Epidermal melanocyte (primary cell): Measurements from ENCODE around the gene PSMB7.

Experiments used
- DNase-seq: peaks from one replicate; pipeline ENCODE4 v3.0.0; 2011; ENCODE audit warnings: low spot score; ENCODE audit not compliant: insufficient read length

Gene PSMB7

DNA sequence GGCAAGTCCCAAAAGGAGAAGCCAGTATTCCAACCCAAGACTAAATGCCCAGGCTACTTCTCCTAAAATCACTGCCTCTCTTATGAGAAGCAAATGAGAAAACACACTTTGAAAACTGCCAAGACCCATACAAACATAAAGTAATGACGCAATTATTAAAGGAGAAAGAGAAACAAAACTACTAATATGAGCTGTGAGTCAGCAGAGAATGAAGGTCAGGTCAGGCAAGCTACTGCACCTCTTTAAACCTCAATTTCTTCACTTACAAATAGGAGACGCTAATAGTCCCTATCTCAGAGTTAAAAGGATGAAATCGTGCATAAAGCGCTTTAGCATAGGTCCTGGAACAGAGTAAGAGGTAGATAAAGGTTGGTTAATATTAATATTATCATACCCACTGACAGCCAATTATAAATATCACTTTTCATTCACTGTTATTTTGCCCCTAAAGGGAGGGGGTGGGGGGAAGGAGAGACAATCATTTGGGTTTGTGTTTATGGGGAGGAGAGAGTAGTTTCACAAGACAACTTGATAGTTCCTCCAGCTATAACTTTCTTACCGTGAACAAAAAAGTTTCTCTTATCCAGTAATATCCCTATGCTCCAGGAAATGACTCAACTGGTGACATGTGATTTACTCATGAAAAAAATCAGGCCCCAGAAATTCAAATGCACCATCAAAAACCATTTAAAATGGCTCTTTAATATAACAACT is 3.6 kb downstream of the PSMB7 start:
- DNase-seq, result no peak

DNA sequence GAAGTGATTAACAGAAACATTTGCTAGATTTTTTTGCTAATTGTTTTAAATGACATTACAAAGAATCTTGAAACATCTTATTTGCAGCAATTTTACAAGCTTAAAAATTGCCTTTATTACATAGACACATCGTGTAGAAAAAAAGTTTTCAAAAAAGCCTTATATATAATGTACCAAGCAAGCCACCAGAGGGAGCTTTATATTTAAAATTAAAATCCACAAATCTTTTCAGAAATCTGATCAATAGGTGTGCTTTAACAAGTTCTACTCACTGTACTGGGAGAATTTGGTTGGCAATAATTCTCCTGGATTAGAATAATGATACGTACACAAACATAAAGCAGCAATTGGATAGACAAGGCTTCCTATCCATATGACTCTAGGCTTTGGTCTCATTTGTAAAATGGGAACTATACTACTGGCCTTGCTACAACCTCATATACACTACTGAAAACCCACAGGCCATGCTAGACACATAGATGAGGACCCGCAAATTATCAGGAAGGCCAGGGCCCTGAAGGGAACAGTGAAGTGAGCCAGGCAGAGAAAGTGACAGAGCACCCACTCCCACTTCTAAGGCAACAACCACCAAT is 4.8 kb downstream of the PSMB7 start:
- DNase-seq, result no peak

DNA sequence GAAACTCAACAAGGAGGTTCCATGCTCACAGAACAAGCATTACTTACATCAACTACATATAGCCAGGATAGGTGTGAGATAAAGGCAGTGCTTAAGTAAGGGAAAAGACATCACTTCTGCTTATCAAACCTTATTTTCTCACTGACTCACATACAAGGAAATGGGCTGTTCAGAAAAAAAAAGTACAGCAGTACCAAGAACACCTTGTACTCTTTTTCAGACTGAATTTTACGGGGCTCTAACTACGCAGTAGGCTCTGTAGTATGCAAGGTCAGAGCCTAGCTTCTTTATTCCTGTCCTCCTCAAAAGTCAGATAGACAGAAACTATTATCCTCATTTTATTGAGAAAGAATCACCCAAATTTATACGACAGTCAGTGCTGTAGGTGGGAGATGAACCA is 5.8 kb downstream of the PSMB7 start:
- DNase-seq, result no peak

DNA sequence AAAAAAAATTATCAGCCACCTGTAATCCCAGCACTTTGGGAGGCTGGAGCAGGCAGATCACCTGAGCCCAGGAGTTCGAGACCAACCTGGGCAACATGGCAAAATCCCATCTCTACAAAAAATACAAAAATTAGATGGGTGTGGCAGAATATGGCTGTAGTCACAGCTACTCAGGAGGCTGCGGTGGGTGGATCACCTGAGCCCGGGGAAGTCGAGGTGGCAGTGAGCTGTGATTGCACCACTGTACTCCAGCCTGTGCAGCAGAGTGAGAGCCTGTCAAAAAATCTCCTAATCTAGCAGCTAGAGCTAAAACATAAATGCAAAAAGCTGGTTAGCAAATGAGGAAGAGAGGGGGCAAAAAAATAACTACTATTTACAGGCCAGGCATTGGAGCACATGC is 12.0 kb downstream of the PSMB7 start:
- no peak for DNase-seq

DNA sequence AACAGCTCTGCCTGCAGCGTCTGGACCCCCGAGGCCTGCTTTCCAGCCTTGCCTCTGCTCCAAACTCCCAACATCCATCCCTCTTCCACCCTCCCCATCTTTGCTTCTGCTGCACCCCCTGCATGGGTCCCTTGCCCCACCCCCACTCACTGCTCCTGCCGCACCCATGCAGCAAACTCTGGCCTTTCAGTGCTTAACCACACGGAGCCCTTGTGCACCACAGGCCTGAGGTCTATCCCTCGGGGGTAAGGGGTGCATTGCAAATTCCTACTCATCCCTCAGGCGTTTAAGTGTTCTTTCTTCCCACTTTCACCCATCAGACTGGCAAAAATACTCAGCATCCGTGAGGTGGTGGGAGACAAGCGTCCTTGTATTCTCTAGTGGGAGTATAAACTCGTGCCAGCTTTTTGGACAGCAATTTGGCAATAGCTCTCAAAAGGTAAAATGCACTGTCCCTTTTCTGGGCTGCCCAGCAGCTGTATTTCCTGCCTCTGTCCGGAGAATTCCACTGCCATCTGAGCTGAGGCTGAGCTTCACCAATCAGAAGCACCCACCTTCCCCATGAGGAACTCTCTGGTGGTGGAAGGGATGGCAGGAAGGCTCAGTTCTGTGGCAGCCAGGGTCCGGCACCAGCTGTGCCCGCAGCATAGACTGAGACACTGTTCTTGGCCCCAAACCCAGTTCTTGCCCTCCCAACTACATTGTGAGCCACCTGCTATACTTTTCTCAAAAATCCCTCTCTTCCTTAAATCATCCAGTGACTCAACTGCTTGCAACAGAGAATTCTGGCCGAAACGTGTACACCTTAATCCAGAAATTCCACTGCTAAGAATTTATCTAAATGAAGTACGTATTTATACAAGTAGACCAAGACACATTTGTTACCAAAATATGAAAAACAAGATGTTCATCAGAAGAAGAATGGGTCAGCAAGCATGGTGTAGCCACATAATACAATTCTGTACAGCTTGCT is 15.0 kb downstream of the PSMB7 start:
- no peak for DNase-seq

DNA sequence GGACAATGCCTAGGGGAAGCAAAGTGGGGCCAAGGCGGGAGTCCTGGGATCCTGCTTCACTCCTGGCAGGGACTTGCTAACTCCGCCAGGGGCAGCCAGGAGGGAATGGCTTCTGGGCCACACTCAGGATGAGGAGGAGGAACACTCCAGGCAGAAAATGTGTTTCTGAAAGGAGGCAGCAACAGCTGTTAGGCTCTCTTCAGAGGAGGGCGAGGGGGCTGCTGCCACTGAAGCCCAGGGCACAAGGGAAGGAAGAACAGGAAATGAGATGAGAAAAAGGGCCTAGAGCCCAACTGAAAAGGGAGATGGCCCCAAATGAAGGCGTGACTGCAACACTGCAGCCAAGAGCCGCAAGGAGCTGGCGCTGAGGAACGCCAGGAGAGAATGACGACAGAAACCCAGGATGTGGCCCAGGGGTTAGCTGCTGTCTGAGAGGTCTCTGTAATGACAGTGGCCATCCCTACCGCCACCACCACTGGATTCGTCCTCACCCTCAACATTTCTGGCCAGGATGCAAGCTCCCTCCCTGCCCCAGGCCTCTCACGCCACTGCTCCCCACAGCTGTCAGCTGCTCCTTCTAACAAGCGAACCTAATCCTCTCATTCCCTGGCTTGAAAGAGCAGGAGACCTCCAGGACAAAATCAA is 15.8 kb downstream of the PSMB7 start:
- peak; percentile 38 for DNase-seq

DNA sequence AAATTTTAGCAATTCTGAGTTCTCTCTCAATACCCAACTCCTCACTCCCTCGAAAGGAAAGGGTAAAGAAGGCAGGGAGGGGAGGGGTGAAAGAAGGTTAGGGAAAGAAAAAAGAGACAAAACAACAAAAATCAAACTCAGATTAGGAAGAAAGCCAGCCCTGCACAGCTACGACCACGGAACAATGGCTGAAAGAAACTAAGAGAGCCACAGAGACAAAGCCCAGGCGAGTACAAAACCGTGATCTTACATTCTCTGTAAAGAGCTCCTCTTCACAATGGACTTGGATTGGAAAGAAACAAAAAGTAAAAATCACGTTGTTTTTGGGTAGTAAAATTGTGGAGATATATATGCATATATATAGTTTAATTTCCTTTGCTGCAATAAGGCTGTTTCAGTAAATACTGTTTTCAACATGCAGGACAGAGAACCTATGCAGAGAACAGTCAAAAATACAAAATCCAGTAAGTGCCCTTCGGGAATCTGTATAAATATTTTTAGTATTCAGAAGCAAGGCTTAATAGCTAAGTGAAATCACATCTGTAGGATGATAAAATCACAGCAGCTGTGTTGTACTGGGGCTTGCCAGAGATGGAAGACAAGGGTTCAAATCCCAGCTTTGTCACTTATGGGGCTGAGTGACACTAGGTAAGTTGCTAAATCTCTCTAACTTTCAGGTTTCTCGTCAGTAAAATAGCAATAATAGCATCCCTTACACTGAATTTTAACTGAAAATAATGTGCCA is 16.9 kb downstream of the PSMB7 start:
- DNase-seq, result no peak

DNA sequence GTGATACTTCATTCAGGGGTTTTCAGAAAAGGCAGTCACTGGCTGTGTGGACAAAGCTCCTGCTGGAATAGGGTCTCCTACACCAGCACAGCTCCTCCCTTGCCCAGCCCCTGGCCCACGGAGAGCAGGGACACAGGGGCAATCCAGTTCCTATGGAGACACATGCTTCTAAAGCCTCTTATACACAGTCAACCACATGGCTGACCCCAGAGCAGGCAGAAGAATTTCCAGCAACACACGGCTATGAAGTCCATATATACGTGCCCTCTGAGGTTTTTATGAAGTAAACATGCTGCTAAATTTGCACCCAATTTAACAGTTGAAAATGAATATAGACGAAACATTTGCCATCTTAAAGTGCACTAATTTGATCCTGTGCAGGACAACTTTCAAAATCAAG is 19.4 kb downstream of the PSMB7 start:
- no peak for DNase-seq

DNA sequence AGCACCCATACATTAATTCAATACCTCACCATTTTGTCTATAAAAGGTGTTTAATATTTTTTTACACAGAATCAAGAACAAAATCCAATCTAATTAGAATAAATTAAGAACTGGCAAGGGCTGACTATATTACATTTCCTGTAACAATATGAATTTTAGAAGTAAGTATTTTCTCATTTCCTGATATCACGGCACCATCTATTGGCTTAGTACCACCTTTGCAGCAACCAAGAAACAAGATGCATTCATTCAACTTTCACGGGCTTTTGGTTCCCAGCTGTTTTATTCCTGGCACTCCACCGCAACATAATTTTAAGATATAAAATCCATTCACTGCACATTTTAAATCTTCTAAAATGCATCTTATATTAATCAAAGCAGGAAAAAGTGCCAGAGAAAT is 20.6 kb downstream of the PSMB7 start:
- no peak for DNase-seq

DNA sequence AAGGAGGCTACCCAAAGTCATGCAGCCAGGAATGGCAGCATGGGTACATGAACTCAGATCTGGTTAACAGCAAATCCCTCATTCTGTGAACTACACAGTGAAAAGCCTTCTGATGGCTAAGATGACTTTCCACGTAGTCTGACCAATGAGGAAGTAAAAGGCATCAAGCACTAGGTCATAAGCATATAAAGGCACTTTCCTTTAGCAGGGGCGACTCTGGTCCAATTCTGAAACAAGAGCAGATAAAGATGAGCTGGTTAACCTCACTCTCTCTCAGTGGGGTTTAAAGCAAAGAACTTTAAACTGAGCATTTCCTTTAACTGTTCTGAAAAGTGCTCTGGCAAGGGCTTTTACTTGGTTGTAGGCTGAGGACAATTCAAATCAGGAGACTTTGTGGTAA is 21.1 kb downstream of the PSMB7 start:
- DNase-seq, result no peak

DNA sequence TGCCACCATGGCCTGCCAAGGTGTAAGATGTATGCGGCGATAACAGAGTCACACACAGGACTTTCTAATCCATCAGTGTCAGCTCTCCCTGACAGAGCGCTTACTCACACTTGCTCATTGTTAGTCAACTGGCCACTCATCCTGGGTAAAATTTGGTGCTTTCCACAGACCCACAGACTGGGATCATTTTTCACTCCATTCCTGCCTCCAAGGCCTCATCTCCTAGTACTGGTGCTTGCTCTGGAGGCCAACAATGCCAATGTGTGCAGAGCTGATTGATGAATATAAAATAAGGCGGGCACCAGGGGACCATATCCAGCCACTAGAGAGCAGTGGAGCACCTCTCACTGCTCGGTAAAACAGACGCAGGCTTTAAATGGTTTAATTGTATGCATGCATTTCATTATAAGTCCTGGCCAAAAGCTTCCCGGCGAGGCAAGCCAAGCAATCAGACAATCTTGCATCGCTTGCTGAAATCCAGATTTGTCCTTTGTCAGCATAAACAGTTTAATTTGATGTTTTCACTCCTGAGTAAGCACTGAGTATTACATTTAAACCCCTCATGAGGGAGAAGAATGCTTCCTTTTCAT is 22.3 kb downstream of the PSMB7 start:
- DNase-seq, result peak; percentile 78

DNA sequence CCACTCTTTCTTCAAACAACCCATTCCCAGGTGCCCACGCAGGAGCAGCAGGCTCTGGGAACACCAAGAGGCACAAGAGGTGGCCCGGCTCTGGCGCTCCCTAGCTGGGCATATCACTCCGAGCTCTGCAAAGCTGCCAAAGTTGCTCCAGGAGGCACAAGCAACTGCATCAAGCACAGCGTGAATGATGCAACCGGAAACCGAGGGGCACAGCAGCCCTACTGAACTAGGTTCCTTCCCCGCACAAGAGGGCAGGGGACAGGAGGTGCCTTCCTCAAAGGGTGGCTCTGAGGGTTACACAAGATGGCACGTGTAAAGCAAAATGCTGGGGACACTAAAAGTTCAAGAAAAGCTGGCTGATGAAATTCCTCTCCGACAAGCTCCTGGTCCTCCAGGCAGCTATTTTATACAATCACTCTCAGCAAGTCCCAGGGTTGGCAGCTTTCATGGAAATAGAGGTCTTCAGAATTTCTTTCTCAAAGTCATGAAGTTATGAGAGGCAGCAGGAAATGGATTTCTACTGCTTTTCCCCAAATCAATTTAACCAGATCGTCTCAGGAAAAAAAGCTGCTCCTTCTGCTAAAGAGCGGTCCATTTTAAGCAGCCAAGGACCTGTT is 22.9 kb downstream of the PSMB7 start:
- no peak for DNase-seq

DNA sequence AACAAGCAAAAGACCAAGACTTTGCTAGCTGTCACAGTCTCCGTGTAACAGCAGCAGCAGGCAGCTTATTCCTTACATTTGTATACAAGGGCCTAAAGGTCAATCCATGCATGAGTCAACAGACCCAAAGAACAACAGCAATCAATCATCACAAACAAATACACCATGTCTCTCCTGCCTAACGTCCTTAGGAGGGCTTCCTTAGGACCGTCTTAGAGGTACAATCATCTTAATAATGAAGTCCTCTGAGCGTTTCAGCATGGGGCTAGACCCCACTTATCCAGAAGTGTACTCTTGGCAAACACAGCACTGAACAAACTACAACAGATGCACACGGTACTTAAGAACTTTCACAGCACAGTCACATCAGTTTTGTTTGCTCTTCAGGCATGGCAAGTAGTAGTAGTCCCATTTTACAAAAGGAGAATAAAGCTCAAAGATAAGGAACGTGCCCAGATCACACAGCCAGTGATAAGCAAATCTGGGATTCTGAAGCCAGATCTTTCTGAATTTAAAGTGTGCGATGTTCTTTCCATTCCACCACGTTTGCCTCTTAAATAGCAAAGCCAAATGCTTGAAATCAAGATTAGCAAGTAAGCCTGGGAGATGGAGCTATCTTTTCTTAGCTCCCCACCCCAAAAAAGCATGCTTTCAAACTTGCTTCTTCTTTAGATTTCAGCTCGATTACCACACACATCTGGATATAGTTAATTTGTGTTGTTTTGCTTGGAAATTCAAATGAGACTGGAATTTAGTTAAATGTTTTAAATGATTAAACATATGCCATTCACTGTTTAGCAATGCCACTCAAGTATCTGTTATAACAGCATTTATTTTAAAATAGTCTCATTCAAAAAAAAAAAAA is 24.2 kb downstream of the PSMB7 start:
- DNase-seq, result no peak

DNA sequence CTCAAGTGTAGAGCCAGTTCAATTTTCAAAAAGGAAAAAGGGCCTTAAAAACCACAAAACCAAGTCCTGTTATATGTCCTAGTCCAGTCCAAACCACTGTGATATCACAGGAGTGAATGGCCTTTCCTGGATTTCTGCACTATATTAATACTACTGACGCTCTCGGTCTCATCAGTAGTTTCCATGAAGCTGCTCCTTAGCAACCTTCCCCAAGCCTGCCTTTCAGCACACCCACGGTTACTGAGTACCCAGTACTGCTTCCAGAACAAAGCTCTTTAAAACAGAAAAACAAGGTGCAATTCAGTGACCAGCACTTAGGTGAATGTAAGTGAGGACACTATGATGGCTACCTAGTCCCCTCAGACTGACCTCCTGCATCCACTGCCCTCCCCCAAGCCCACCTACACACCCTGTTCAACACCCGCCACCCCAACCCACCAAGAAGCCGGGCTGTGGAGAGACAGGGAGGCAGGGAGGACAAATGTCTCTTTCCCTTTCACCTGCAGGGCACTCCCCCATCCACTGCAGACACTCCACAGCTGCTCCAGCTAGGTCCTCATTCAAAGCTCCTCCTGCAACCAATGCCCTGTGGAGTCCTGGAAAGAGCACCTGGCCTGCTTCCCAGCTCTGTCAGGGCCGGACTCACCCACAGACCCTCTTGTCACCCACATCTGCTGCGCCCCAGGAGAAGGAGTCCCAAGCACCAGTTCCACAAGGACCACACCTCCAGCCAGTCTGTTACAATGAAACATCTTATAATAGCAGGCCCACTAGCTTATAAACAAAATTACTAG is 25.9 kb downstream of the PSMB7 start:
- DNase-seq, result no peak

DNA sequence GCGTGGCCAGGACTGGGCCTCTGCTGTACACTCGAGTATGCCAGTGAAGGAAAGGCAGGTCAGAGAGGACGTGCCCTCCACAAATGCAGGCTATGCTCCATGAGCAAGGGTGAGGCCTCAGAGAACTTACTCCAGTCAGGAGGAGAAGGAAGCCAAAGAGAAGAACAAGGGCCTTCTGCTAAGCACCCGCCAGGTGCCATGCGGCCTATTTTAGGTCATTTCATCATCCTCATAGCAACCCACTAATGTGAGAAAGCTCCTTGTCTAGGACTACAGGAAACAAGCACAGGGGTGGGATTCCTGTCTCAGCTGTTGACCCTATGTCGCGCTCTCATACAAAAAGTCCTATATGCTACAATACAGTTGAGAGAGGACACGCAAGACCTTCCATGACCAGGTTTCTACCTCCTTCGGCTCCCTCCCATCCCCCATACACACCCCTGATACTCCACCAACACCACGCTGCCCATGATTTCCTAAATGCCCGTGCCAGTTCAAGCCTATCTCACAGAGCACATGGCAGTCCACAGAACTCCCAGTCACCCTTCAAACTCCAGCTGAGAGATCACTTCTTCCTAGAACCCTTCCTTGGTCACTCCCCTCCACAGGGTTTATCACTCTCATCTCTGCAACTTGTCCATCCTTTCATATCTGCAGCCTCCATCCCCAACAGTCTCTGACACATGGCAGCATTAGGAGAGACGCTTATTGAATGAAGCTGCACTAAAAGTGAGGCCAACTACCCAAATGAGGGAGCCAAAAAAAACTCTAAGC is 26.8 kb downstream of the PSMB7 start:
- no peak for DNase-seq

DNA sequence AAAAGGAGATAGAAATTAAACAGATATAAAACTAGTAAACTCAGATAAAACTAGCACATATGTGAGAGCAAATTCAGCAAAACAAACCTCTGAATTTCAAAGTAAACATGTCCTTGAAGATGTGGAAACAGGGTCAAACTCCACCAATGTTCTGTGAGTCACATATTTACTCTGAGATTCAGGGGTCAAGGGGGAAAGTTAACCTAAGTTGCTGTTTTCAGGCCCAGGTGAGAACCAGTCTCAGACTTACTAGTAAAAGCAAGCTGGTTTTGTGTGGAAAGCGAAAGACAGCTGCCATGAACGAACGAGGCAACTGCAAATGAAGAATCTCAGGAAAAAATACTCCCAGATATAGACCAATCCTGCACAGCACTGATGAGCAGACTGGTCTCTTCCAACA is 29.0 kb downstream of the PSMB7 start:
- DNase-seq, result no peak

DNA sequence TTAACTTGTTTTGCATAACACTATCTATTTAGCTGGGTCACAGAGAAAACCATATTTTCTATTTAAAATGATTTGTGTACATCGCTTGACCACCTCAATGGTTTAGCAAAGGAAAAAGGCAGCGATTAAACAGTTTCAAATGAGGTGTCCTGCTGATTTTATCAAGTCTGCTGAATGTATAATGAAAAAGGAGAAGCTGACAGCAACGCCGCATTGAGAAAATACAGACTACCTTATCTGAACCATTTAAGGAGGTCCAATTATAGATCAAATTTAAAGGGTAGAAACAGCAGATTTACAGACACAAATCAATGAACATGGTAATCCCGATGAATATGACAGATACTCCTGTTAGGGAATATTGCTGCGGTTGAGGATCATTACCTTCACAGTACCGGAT is 29.6 kb downstream of the PSMB7 start:
- DNase-seq, result no peak

DNA sequence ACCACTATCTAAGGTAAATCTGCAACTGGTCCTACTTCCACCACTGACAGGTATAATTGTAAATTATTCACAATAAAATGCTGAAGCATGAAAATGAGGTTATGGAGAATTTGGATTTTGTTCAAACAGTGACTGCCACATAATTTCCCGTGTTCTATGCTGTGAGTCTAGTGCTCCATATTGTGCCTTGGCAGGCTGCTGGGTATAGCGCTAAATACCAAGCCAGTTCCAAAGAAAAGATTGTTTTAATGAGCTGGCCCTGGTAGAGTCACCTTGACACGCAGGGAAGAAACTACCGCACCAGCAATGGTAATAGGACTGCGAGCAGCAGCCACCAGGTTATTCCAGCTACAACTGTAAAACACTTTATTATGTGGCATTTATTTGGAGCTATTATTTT is 30.4 kb downstream of the PSMB7 start:
- no peak for DNase-seq
